Measurements from ENCODE around the gene SPPL2C. TPM values are rescaled to one million over a fixed set of nuclear protein-coding genes. Genes with fewer than 3 reads are reported as not detected.
A peak's percentile ranks its signal among the peaks of the same experiment; 100 is the strongest.

The SPPL2C gene
- total and polyA plus RNA-seq, 2 of the 13 experiments (the other 11 are each of a cell fraction or from before 2014, with no cell fraction given) = not detected

GRCh38 chr17:45894022-45894784 lies 49.5 kb downstream of the SPPL2C start, which contains the start of gene MAPT (continued):
- TF ChIP-seq ESRRA (CRISPR knock-in tag; IDR thresholded peaks at IDR 0.05; ENCODE audit: low read depth) = no peak
- peak; percentile 43; the same call in 1 of the 2 replicates for TF ChIP-seq MAF1 (CRISPR knock-in tag; IDR thresholded peaks at IDR 0.05; ENCODE audit: borderline replicate concordance)
- no peak for TF ChIP-seq ZBTB10 (CRISPR knock-in tag; IDR thresholded peaks at IDR 0.05; ENCODE audit: borderline replicate concordance)
- peak; percentile 32; the same call in 1 of the 2 replicates for TF ChIP-seq GATAD2A (CRISPR knock-in tag; IDR thresholded peaks at IDR 0.05)
- no peak for TF ChIP-seq ZNF280D (CRISPR knock-in tag; IDR thresholded peaks at IDR 0.05)
- 0 out of 2 replicates have a peak, but pooled peaks have one; percentile 6 for TF ChIP-seq SOX5 (CRISPR knock-in tag; IDR thresholded peaks at IDR 0.05; ENCODE audit: borderline replicate concordance)
- no peak for TF ChIP-seq ZFYVE20 (CRISPR knock-in tag; IDR thresholded peaks at IDR 0.05; ENCODE audit: borderline replicate concordance, low read depth)
- 0 out of 2 replicates have a peak, but pooled peaks have one; percentile 50 for TF ChIP-seq ZNF430 (CRISPR knock-in tag; IDR thresholded peaks at IDR 0.05)
- peak; percentile 33 for TF ChIP-seq NFYB (CRISPR knock-in tag; IDR thresholded peaks at IDR 0.05)
- no peak for TF ChIP-seq TFAP4 (IDR thresholded peaks at IDR 0.05; ENCODE audit: borderline replicate concordance, low read depth)
- no peak for TF ChIP-seq ZBED4 (CRISPR knock-in tag; IDR thresholded peaks at IDR 0.05; ENCODE audit: borderline replicate concordance)
- 0 out of 2 replicates have a peak, but pooled peaks have one; percentile 31 for TF ChIP-seq ZNF597 (CRISPR knock-in tag; IDR thresholded peaks at IDR 0.05)
- TF ChIP-seq ZFX (CRISPR knock-in tag; IDR thresholded peaks at IDR 0.05; ENCODE audit: low read depth) = peak; percentile 69
- TF ChIP-seq MEIS1 (CRISPR knock-in tag; IDR thresholded peaks at IDR 0.05; ENCODE audit: borderline replicate concordance) = 0 out of 2 replicates have a peak, but pooled peaks have one; percentile 39
- TF ChIP-seq CBX5 (CRISPR knock-in tag; IDR thresholded peaks at IDR 0.05; ENCODE audit: borderline replicate concordance) = no peak

Measured in HepG2 (cell line).